HEK293 (cell line): ENCODE results near the gene CBY1.

Source experiments
- BCL11A ChIP-seq: fragments of 450-650 bp; formaldehyde crosslinking; IDR thresholded peaks from 2 replicates; pipeline ENCODE4 v1.5.1; 2016; ENCODE audit warnings: low read depth, missing biosample characterization, missing genetic modification characterization
- GLIS1 ChIP-seq: fragments of 450-650 bp; formaldehyde crosslinking; IDR thresholded peaks from 2 replicates; pipeline ENCODE4 v1.5.1; 2016; ENCODE audit warnings: missing biosample characterization, missing genetic modification characterization
- KLF10 ChIP-seq: fragments of 450-650 bp; IDR thresholded peaks from 2 replicates; pipeline ENCODE4 v1.5.1; 2018; ENCODE audit warnings: missing biosample characterization, mild to moderate bottlenecking, missing genetic modification characterization
- KLF16 ChIP-seq: fragments of 450-650 bp; formaldehyde crosslinking; IDR thresholded peaks from 2 replicates; pipeline ENCODE4 v1.5.1; 2017; ENCODE audit warnings: missing biosample characterization, missing genetic modification characterization
- KLF9 ChIP-seq: fragments of 450-650 bp; formaldehyde crosslinking; IDR thresholded peaks from 2 replicates; pipeline ENCODE4 v1.5.1; 2016; ENCODE audit warnings: missing biosample characterization, missing genetic modification characterization, low read depth
- MYNN ChIP-seq: fragments of 450-650 bp; formaldehyde crosslinking; IDR thresholded peaks from 2 replicates; pipeline ENCODE4 v1.5.1; 2016; ENCODE audit warnings: missing biosample characterization, missing genetic modification characterization, borderline replicate concordance
- PATZ1 ChIP-seq: fragments of 450-650 bp; formaldehyde crosslinking; IDR thresholded peaks from 2 replicates; pipeline ENCODE4 v1.5.1; 2016; ENCODE audit warnings: missing biosample characterization, missing genetic modification characterization
- SP3 ChIP-seq: fragments of 450-650 bp; formaldehyde crosslinking; IDR thresholded peaks from 2 replicates; pipeline ENCODE4 v1.5.1; 2016; ENCODE audit warnings: missing biosample characterization, missing genetic modification characterization
- SP7 ChIP-seq: fragments of 450-650 bp; formaldehyde crosslinking; IDR thresholded peaks from 2 replicates; pipeline ENCODE4 v1.5.1; 2016; ENCODE audit warnings: missing biosample characterization, missing genetic modification characterization
- WT1 ChIP-seq: fragments of 450-650 bp; formaldehyde crosslinking; IDR thresholded peaks from 2 replicates; pipeline ENCODE4 v1.5.1; 2016; ENCODE audit warnings: missing biosample characterization, missing genetic modification characterization
- YY1 ChIP-seq: fragments of 450-650 bp; formaldehyde crosslinking; IDR thresholded peaks from 2 replicates; pipeline ENCODE4 v1.5.1; 2018; ENCODE audit warnings: missing biosample characterization, missing genetic modification characterization
- ZBTB10 ChIP-seq: fragments of 450-650 bp; formaldehyde crosslinking; IDR thresholded peaks from 2 replicates; pipeline ENCODE4 v1.5.1; 2016; ENCODE audit warnings: missing biosample characterization, missing genetic modification characterization
- ZBTB20 ChIP-seq: fragments of 450-650 bp; formaldehyde crosslinking; IDR thresholded peaks from 2 replicates; pipeline ENCODE4 v1.5.1; 2016; ENCODE audit warnings: missing biosample characterization, missing genetic modification characterization
- ZBTB26 ChIP-seq: fragments of 450-650 bp; formaldehyde crosslinking; optimal IDR thresholded peaks from 2 replicates; pipeline ENCODE3; 2016; ENCODE audit warnings: missing biosample characterization, mild to moderate bottlenecking, missing genetic modification characterization
- ZEB2 ChIP-seq: fragments of 450-650 bp; formaldehyde crosslinking; IDR thresholded peaks from 2 replicates; pipeline ENCODE4 v1.5.1; 2016; ENCODE audit warnings: missing biosample characterization, missing genetic modification characterization
- ZFP69B ChIP-seq: fragments of 450-650 bp; formaldehyde crosslinking; IDR thresholded peaks from 2 replicates; pipeline ENCODE4 v1.5.1; 2016; ENCODE audit warnings: missing biosample characterization, missing genetic modification characterization
- ZNF157 ChIP-seq: fragments of 450-650 bp; formaldehyde crosslinking; IDR thresholded peaks from 2 replicates; pipeline ENCODE4 v1.5.1; 2016; ENCODE audit warnings: missing biosample characterization, missing genetic modification characterization
- ZNF239 ChIP-seq: fragments of 450-650 bp; formaldehyde crosslinking; IDR thresholded peaks from 2 replicates; pipeline ENCODE4 v1.5.1; 2016; ENCODE audit warnings: missing biosample characterization, missing genetic modification characterization
- ZNF266 ChIP-seq: fragments of 450-650 bp; formaldehyde crosslinking; IDR thresholded peaks from 2 replicates; pipeline ENCODE4 v1.5.1; 2016; ENCODE audit warnings: missing biosample characterization, missing genetic modification characterization, low read depth
- ZNF324 ChIP-seq: fragments of 450-650 bp; formaldehyde crosslinking; IDR thresholded peaks from 2 replicates; pipeline ENCODE4 v1.5.1; 2016; ENCODE audit warnings: missing biosample characterization, missing genetic modification characterization
- ZNF341 ChIP-seq: fragments of 450-650 bp; formaldehyde crosslinking; IDR thresholded peaks from 2 replicates; pipeline ENCODE4; 2016; ENCODE audit warnings: low read depth, missing biosample characterization, missing genetic modification characterization
- ZNF391 ChIP-seq: fragments of 450-650 bp; formaldehyde crosslinking; IDR thresholded peaks from 2 replicates; pipeline ENCODE4 v1.5.1; 2016; ENCODE audit warnings: low read depth, missing biosample characterization, missing genetic modification characterization, borderline replicate concordance
- ZNF398 ChIP-seq: fragments of 450-650 bp; formaldehyde crosslinking; IDR thresholded peaks from 2 replicates; pipeline ENCODE4 v1.5.1; 2017; ENCODE audit warnings: missing biosample characterization, missing genetic modification characterization
- ZNF596 ChIP-seq: fragments of 450-650 bp; IDR thresholded peaks from 2 replicates; pipeline ENCODE4 v1.5.0; 2018; ENCODE audit warnings: missing biosample characterization, mild to moderate bottlenecking, missing genetic modification characterization, moderate library complexity
- ZNF600 ChIP-seq: fragments of 450-650 bp; formaldehyde crosslinking; IDR thresholded peaks from 2 replicates; pipeline ENCODE4 v1.5.1; 2016; ENCODE audit warnings: missing biosample characterization, missing genetic modification characterization
- ZNF639 ChIP-seq: fragments of 450-650 bp; formaldehyde crosslinking; IDR thresholded peaks from 2 replicates; pipeline ENCODE4 v1.5.1; 2016; ENCODE audit warnings: missing biosample characterization, missing genetic modification characterization
- ZNF660 ChIP-seq: fragments of 450-650 bp; IDR thresholded peaks from 2 replicates; pipeline ENCODE4 v1.5.1; 2018; ENCODE audit warnings: missing biosample characterization, mild to moderate bottlenecking, missing genetic modification characterization
- ZNF76 ChIP-seq: fragments of 450-650 bp; formaldehyde crosslinking; IDR thresholded peaks from 2 replicates; pipeline ENCODE4; 2016; ENCODE audit warnings: low read depth, missing biosample characterization, missing genetic modification characterization, borderline replicate concordance
- ZSCAN23 ChIP-seq: fragments of 450-650 bp; formaldehyde crosslinking; IDR thresholded peaks from 2 replicates; pipeline ENCODE4 v1.5.1; 2016; ENCODE audit warnings: missing biosample characterization, missing genetic modification characterization

The CBY1 gene

GRCh38 chr22:38656256-38657044, at the start of gene CBY1, which contains the start of gene FAM227A (continued):
- TF ChIP-seq ZNF341 = peak; percentile 76
- TF ChIP-seq PATZ1 (tag by site-specific recombination) = peak; percentile 88
- peak; percentile 73 for TF ChIP-seq SP3 (tag by site-specific recombination)
- TF ChIP-seq MYNN (tag by site-specific recombination) = peak; percentile 62; the same call in 1 of the 2 replicates
- no peak; the same call in 1 of the 2 replicates for TF ChIP-seq KLF9 (tag by site-specific recombination)
- peak; percentile 59 for TF ChIP-seq ZBTB20
- TF ChIP-seq ZNF266 = no peak
- peak; percentile 46; the same call in 1 of the 2 replicates for TF ChIP-seq ZNF391 (tag by site-specific recombination)
- peak; percentile 7; the same call in 1 of the 2 replicates for TF ChIP-seq KLF10 (tag by site-specific recombination)
- TF ChIP-seq ZNF76 = peak; percentile 41; the same call in 1 of the 2 replicates
- TF ChIP-seq ZNF398 = peak; percentile 28; the same call in 1 of the 2 replicates
- peak; percentile 61 for TF ChIP-seq ZBTB26
- no peak for TF ChIP-seq ZFP69B (tag by site-specific recombination)
- TF ChIP-seq ZNF639 = 0 out of 2 replicates have a peak, but pooled peaks have one; percentile 11
- TF ChIP-seq ZNF239 (tag by site-specific recombination) = no peak
- peak; percentile 92 for TF ChIP-seq GLIS1
- no peak for TF ChIP-seq ZSCAN23
- peak; percentile 71 for TF ChIP-seq ZNF660 (tag by site-specific recombination)
- peak; percentile 75 for TF ChIP-seq ZBTB10 (tag by site-specific recombination)
- no peak for TF ChIP-seq ZNF157 (tag by site-specific recombination)
- TF ChIP-seq ZEB2 (tag by site-specific recombination) = peak; percentile 47
- TF ChIP-seq WT1 (tag by site-specific recombination) = peak; percentile 36; the same call in 1 of the 2 replicates
- peak; percentile 29; the same call in 1 of the 2 replicates for TF ChIP-seq SP7 (tag by site-specific recombination)
- no peak for TF ChIP-seq ZNF596 (tag by site-specific recombination)
- peak; percentile 46 for TF ChIP-seq ZNF324 (tag by site-specific recombination)
- peak; percentile 57; the same call in 1 of the 2 replicates for TF ChIP-seq ZNF600 (tag by site-specific recombination)
- TF ChIP-seq YY1 (tag by site-specific recombination) = peak; percentile 50
- no peak for TF ChIP-seq BCL11A
- peak; percentile 58; the same call in 1 of the 2 replicates for TF ChIP-seq KLF16 (tag by site-specific recombination)
